Measurements from ENCODE around the gene MYO9B.

DNA sequence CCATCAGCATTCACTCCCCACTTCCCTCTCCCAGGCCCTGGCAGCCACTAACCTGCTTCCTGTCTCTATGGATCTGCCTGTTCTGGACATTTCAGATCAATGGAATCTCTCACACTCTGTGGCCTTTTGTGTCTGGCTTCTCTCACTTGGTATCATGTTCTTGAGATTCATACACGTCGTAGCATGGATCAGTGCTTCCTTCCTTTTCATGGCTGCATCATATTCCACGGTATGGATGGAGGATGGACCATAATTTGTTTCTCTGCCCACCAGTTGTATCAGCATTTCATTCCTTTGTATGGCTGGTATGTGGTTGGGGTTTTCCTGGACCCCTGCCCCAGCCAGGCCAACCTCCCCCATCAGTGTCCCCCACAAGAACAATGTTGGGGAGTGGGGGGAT is 36.2 kb downstream of the MYO9B start:
- no peak for TF ChIP-seq ARNT (IDR thresholded peaks at IDR 0.05)
- TF ChIP-seq SUZ12 (IDR thresholded peaks at IDR 0.05) = no peak
- no peak for TF ChIP-seq BHLHE40 (IDR thresholded peaks at IDR 0.05; ENCODE audit: borderline replicate concordance)
- TF ChIP-seq ZNF384 (IDR thresholded peaks at IDR 0.05) = no peak
- TF ChIP-seq, protein P1, sequence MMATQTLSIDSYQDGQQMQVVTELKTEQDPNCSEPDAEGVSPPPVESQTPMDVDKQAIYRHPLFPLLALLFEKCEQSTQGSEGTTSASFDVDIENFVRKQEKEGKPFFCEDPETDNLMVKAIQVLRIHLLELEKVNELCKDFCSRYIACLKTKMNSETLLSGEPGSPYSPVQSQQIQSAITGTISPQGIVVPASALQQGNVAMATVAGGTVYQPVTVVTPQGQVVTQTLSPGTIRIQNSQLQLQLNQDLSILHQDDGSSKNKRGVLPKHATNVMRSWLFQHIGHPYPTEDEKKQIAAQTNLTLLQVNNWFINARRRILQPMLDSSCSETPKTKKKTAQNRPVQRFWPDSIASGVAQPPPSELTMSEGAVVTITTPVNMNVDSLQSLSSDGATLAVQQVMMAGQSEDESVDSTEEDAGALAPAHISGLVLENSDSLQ (IDR thresholded peaks at IDR 0.05) = no peak
- TF ChIP-seq L3MBTL2 (conservative IDR thresholded peaks at IDR 0.05) = no peak
- no peak for TF ChIP-seq SP1 (IDR thresholded peaks at IDR 0.05)
- TF ChIP-seq NFRKB (IDR thresholded peaks at IDR 0.05) = no peak
- TF ChIP-seq FOXK2 (IDR thresholded peaks at IDR 0.05) = no peak
- TF ChIP-seq CTBP1 (IDR thresholded peaks at IDR 0.05; ENCODE audit: borderline replicate concordance) = no peak
- TF ChIP-seq ELF4 (IDR thresholded peaks at IDR 0.05) = no peak
- no peak for TF ChIP-seq LEF1 (IDR thresholded peaks at IDR 0.05; ENCODE audit: borderline replicate concordance)
- TF ChIP-seq FOXA1 (IDR thresholded peaks at IDR 0.05) = no peak
- no peak for TF ChIP-seq FOXM1 (IDR thresholded peaks at IDR 0.05; ENCODE audit: borderline replicate concordance)
